Measurements from ENCODE around the gene ZDHHC8.

- TF ChIP-seq POLR2A (IDR thresholded peaks at IDR 0.05; ENCODE audit: low read length) (no peak), GATA1 (IDR thresholded peaks at IDR 0.05; ENCODE audit: low read depth, low read length) (no peak)
These were observed 39.9 kb downstream of the ZDHHC8 start for GRCh38 chr22:20171288-20172140.
